SK-N-SH (cell line): ENCODE data around the gene SLBP. TPM values are rescaled to one million over a fixed set of nuclear protein-coding genes. Genes with fewer than 3 reads are reported as not detected.

Experiments used
- CTCF ChIA-PET: fragments of 300-600, 350-600 bp; formaldehyde crosslinking; extraction: SDS; loops from one replicate; lab custom pipeline; 2021; lab: Yijun Ruan, JAX
- POLR2A ChIA-PET: fragments of 350-600 bp; sonication (Branson Sonifier 250); formaldehyde crosslinking; extraction: SDS; loops from one replicate; lab custom pipeline; 2020; ENCODE audit warnings: antibody characterized with exemption, inconsistent platforms; lab: Yijun Ruan, JAX
- DNase-seq: peaks from one replicate; pipeline ENCODE4 v3.0.0; 2012
- H2AFZ ChIP-seq: fragments of 200-600 bp; sonication (generic); 2 replicates; pipeline ENCODE4 v1.8.1; 2016; ENCODE audit warnings: antibody characterized with exemption, mild to moderate bottlenecking, low read depth
- H3F3A ChIP-seq: fragments of 200-600 bp; sonication (generic); replicated peaks from 2 replicates; pipeline ENCODE3; 2016; ENCODE audit warnings: antibody characterized with exemption, mild to moderate bottlenecking; ENCODE audit not compliant: insufficient read depth
- H3K27ac ChIP-seq, 2 experiments: fragments of 200-500 bp in 1 of 2; fragments of 200-600 bp in 1 of 2; sonication (Bioruptor generic) in 1 of 2; sonication (generic), shearing (Covaris generic) in 1 of 2; 2 replicates each; pipeline versions ENCODE4 v1.5.1 to v1.6.1; 2014 to 2016; ENCODE audit warnings: low read depth in 2 of 2, inconsistent platforms in 1 of 2, low read length in 1 of 2, mild to moderate bottlenecking in 1 of 2, mixed read lengths in 1 of 2
- H3K27me3 ChIP-seq: fragments of 200-600 bp; sonication (generic), shearing (Covaris generic); 2 replicates; pipeline ENCODE4 v1.6.1; 2016; ENCODE audit warnings: mixed run types; ENCODE audit not compliant: insufficient read depth
- H3K36me3 ChIP-seq, 2 experiments: fragments of 200-500 bp in 1 of 2; fragments of 200-600 bp in 1 of 2; sonication (Bioruptor generic) in 1 of 2; sonication (generic) in 1 of 2; replicated peaks in 1 of 2; 2 replicates each; pipeline versions ENCODE3 to v1.5.1; 2014 to 2016; ENCODE audit warnings: low read length in 1 of 2, mild to moderate bottlenecking in 1 of 2; ENCODE audit not compliant: insufficient read depth in 2 of 2, control insufficient read depth in 1 of 2
- H3K4me1 ChIP-seq, 2 experiments: fragments of 200-500 bp in 1 of 2; fragments of 200-600 bp in 1 of 2; sonication (Bioruptor generic) in 1 of 2; sonication (generic), shearing (Covaris generic) in 1 of 2; 2 replicates each; pipeline versions ENCODE4 v1.5.1 to v1.6.1; 2014 to 2016; ENCODE audit warnings: low read depth in 1 of 2, low read length in 1 of 2, mixed run types in 1 of 2; ENCODE audit not compliant: insufficient read depth in 2 of 2, control insufficient read depth in 1 of 2
- H3K4me2 ChIP-seq: fragments of 200-600 bp; sonication (generic), shearing (Covaris generic); 2 replicates; pipeline ENCODE4 v1.6.1; 2017; ENCODE audit warnings: mixed run types
- H3K4me3 ChIP-seq, 2 experiments: fragments of 200-500 bp in 1 of 2; fragments of 200-600 bp in 1 of 2; sonication (Bioruptor generic) in 1 of 2; sonication (generic), shearing (Covaris generic) in 1 of 2; 2 replicates each; pipeline versions ENCODE4 v1.5.1 to v1.8.1; 2014 to 2016; ENCODE audit warnings: low read depth in 2 of 2, inconsistent platforms in 1 of 2, low read length in 1 of 2, mild to moderate bottlenecking in 1 of 2, mixed read lengths in 1 of 2, moderate library complexity in 1 of 2
- H3K79me2 ChIP-seq: fragments of 200-600 bp; sonication (generic); 2 replicates; pipeline ENCODE4 v1.8.1; 2017; ENCODE audit warnings: mild to moderate bottlenecking; ENCODE audit not compliant: insufficient read depth
- H3K9ac ChIP-seq: fragments of 200-600 bp; sonication (generic); 2 replicates; pipeline ENCODE4 v1.6.1; 2017; ENCODE audit warnings: mixed run types
- H3K9me2 ChIP-seq: fragments of 200-600 bp; sonication (generic); 2 replicates; pipeline ENCODE4 v1.6.1; 2017; ENCODE audit warnings: mixed run types
- H3K9me3 ChIP-seq: fragments of 200-600 bp; sonication (generic); 2 replicates; pipeline ENCODE4 v1.6.1; 2017; ENCODE audit warnings: mixed run types, mild to moderate bottlenecking, moderate library complexity
- H4K20me1 ChIP-seq: fragments of 200-600 bp; sonication (generic); 2 replicates; pipeline ENCODE4 v1.6.1; 2017; ENCODE audit warnings: mild to moderate bottlenecking, mixed run types; ENCODE audit not compliant: insufficient read depth
- FOXJ3 ChIP-seq: sonication (generic); formaldehyde crosslinking; IDR thresholded peaks from 2 replicates; pipeline ENCODE4 v1.5.1; 2020; ENCODE audit warnings: mild to moderate bottlenecking, missing genetic modification reagents
- MXI1 ChIP-seq: IDR thresholded peaks from 2 replicates; pipeline ENCODE4 v1.6.1; 2012; ENCODE audit warnings: mild to moderate bottlenecking, low read depth, low read length, improper control_type of control experiment
- NRF1 ChIP-seq: IDR thresholded peaks from 2 replicates; pipeline ENCODE4 v1.6.1; 2012; ENCODE audit warnings: low read depth, mild to moderate bottlenecking, low read length
- POLR2AphosphoS5 ChIP-seq: IDR thresholded peaks from 2 replicates; pipeline ENCODE4 v1.6.1; 2012; ENCODE audit warnings: low read depth, low read length
- RAD21 ChIP-seq: IDR thresholded peaks from 2 replicates; pipeline ENCODE4 v1.6.1; 2012; ENCODE audit warnings: mild to moderate bottlenecking, low read length
- SIN3A ChIP-seq: IDR thresholded peaks from 2 replicates; pipeline ENCODE4 v1.6.1; 2012; ENCODE audit warnings: low read depth, mild to moderate bottlenecking, low read length, moderate library complexity, borderline replicate concordance
- TAF1 ChIP-seq: IDR thresholded peaks from 2 replicates; pipeline ENCODE4 v1.6.1; 2012; ENCODE audit warnings: low read depth, mild to moderate bottlenecking, low read length, moderate library complexity, borderline replicate concordance
- TEAD4 ChIP-seq: IDR thresholded peaks from 2 replicates; pipeline ENCODE4 v1.4.0; 2012; ENCODE audit warnings: mild to moderate bottlenecking, borderline replicate concordance; ENCODE audit not compliant: insufficient read depth
- WGBS: methylation state at CpG from one replicate; pipeline ENCODE4 v1.1.6; 2017; ENCODE audit warnings: low lambda C conversion rate; 5-methylcytosine and 5-hydroxymethylcytosine counted together
- polyA plus RNA-seq, 3 experiments: library from polyadenylated mRNA; depleted of rRNA; stranded (reverse); fragments of >200 nt; gene quantifications; 2 replicates each; pipeline ENCODE4 v1.2.3, GENCODE V29; 2012
- TF ChIP-seq, protein P1 (sequence below): IDR thresholded peaks from 2 replicates; pipeline ENCODE4 v1.4.0; 2012; ENCODE audit warnings: low read depth, borderline replicate concordance
- TF ChIP-seq, protein P2 (sequence below): IDR thresholded peaks from 2 replicates; pipeline ENCODE4 v1.4.0; 2012; ENCODE audit warnings: low read depth
- TF ChIP-seq, protein P3 (sequence below): fragments of 200-600 bp; sonication (generic); IDR thresholded peaks from 2 replicates; pipeline ENCODE4 v1.6.1; 2017; ENCODE audit warnings: antibody characterized with exemption, mild to moderate bottlenecking, moderate library complexity
- TF ChIP-seq, protein P4 (sequence below): IDR thresholded peaks from 2 replicates; pipeline ENCODE4 v1.4.0; 2012; ENCODE audit warnings: low read depth, borderline replicate concordance

SLBP gene
- polyA plus RNA-seq, 1 of the 3 experiments (the other 2 are of a cell fraction): 51.5 TPM

DNA sequence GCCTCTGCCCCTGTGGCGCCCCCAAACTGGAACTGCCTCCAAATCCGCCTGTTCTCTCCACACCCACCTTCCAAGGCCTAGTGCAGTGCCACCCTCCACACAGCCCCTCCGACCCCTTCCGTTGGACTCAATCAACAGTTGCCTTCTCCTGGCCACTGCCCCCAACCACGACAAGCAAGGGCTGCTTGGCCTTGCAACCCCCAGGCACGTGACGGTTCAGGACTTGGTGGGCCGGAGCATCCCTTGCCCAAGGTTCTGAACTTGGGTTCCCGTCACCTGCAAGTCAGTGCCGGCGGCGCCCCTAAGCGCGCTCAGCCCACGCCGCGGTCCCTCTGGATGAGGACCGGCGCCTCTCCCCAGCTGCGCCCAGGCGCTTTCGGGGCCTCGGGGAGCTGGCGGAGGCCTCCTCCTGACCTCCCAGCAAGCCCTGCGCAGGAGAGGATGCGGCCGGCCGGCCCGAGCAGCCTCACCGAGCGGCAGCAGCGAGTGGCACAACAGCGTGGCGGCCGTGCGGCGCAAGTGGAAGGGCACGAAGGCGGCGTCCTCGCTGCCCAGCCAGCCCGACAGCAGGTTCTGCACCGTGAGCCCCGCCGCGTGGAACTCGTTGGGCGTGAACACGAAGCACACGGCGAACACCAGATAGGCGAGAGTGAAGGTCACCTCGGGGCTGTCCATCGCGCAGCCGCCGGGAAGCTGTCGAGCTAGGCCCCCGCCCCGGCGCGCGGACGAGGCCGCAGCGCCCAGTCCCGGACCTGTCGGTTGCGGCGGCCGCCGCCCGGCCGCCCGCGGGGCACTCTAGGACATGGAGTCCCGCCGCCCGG is 8.3 kb upstream of the SLBP start:
- H3K79me2 ChIP-seq: peaks cover 90% of the 10 kb centered on the region
- no peaks in the 10 kb centered on the region for H3K9me3 ChIP-seq
- peaks cover 4% of the 10 kb centered on the region for H3F3A ChIP-seq
- peak overlapping the region; percentile 98 for H3K4me2 ChIP-seq
- CTCF ChIA-PET: interaction anchor here (0.6 to 15.1 kb wide), 8 partner anchors 8 to 430 kb away, joined by 3 to 232 read pairs (median 4); partner anchors contain the start of gene SLBP
- peaks cover 9 to 43% of the 10 kb centered on the region in 2 experiments; a peak in 2 of 4 replicates for H3K4me1 ChIP-seq
- peaks cover 7 to 35% of the 10 kb centered on the region in 2 experiments for H3K36me3 ChIP-seq
- TF ChIP-seq NRF1 (peak; percentile 23), RAD21 (no peak), SIN3A (peak; percentile 16; the same call in 1 of the 2 replicates), TAF1 (0 out of 2 replicates have a peak, but pooled peaks have one; percentile 20), TEAD4 (no peak), FOXJ3 (CRISPR knock-in tag) (0 out of 2 replicates have a peak, but pooled peaks have one; percentile 34), MXI1 (peak; percentile 15)
- TF ChIP-seq, protein P1, sequence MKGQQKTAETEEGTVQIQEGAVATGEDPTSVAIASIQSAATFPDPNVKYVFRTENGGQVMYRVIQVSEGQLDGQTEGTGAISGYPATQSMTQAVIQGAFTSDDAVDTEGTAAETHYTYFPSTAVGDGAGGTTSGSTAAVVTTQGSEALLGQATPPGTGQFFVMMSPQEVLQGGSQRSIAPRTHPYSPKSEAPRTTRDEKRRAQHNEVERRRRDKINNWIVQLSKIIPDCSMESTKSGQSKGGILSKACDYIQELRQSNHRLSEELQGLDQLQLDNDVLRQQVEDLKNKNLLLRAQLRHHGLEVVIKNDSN: 0 out of 2 replicates have a peak, but pooled peaks have one; percentile 6
- TF ChIP-seq, protein P2, sequence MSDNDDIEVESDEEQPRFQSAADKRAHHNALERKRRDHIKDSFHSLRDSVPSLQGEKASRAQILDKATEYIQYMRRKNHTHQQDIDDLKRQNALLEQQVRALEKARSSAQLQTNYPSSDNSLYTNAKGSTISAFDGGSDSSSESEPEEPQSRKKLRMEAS: peak; percentile 40; the same call in 1 of the 2 replicates
- no peaks in the 10 kb centered on the region for H3K9me2 ChIP-seq
- POLR2A ChIA-PET: interaction anchor here (1.2 to 1.8 kb wide), 4 partner anchors 8 to 363 kb away, joined by 3 to 16 read pairs (median 6); partner anchors contain the start of gene SLBP
- H4K20me1 ChIP-seq: no peaks in the 10 kb centered on the region
- H3K27ac ChIP-seq: peak overlapping the region; percentile 66 to 91
- DNase-seq: peak; percentile 74
- H3K4me3 ChIP-seq: peak overlapping the region; percentile 70 to 82
- 9% methylated on average over 10 of the region's 79 CpGs for WGBS
- H3K27me3 ChIP-seq: no peaks in the 10 kb centered on the region
- H3K9ac ChIP-seq: peak overlapping the region; percentile 82
- H2AFZ ChIP-seq: no peak overlapping the region

DNA sequence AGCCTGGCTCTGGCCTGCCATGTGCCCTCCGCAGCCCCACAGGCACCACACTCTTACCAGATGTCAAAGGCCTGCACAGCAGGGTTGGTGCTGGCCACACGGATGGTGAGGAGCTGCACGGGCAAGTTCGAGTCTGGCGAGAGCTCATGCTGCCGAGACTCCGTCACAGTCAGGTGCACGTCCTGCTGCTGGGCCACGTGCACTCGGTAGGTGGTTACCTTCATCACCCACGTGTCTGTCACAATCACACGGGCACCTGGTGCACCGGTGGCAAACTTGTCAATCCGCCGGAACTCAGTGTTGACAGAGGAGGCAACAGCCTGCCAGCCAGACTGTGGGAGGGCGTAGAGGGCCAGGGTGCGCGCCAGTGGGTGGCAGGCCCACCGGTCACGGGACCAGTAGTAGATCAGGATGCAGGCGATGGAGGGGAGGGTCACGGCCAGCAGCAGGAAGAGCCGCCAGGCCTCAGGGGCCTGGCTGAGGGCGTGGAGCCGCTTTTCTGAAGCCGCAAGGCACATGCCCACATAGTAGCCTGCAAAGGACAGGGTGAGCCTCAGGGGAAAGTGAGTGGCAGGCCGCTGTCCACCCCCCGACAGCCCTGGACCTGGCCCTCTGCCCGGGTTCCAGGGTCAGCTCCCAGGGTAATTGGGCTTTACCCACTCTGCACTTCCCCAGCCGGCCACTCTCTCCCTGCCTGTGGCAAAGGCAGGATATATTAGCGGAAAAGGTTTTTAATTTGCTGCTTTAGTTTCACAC is 6.2 kb upstream of the SLBP start:
- ChIA-PET POLR2A (interaction anchor here (0.8 to 1.0 kb wide), 3 partner anchors 25 to 75 kb away, joined by 3 to 4 read pairs (median 3); partner anchors contain the start of gene FGFR3), CTCF (interaction anchor here (1.4 to 15.1 kb wide), 4 partner anchors 8 to 27 kb away, joined by 5 to 232 read pairs (median 10); no protein-coding TSS in a partner anchor)
- Histone ChIP-seq H3K4me2 (no peak overlapping the region; the same call in 1 of the 2 replicates), H3K9me2 (no peaks in the 10 kb centered on the region), H3K9ac (no peak overlapping the region), H2AFZ (no peak overlapping the region), H3K36me3 (peaks cover 7 to 32% of the 10 kb centered on the region in 2 experiments), H3K4me1 (peaks cover 15 to 44% of the 10 kb centered on the region in 2 experiments; a peak in 2 of 4 replicates), H3K27me3 (no peaks in the 10 kb centered on the region), H3K27ac (peak overlapping the region in 1 of 2 experiments; percentile 74; a peak in 2 of 4 replicates), H3K4me3 (no peak overlapping the region; a peak in 1 of 4 replicates), H3K9me3 (no peaks in the 10 kb centered on the region), H3K79me2 (peaks cover 85% of the 10 kb centered on the region), H3F3A (peaks cover 24% of the 10 kb centered on the region), H4K20me1 (no peaks in the 10 kb centered on the region)
- WGBS: 82% methylated on average over 23 of the region's 31 CpGs
- TF ChIP-seq MXI1 (0 out of 2 replicates have a peak, but pooled peaks have one; percentile 42), POLR2AphosphoS5 (0 out of 2 replicates have a peak, but pooled peaks have one; percentile 23)
- TF ChIP-seq, protein P3, sequence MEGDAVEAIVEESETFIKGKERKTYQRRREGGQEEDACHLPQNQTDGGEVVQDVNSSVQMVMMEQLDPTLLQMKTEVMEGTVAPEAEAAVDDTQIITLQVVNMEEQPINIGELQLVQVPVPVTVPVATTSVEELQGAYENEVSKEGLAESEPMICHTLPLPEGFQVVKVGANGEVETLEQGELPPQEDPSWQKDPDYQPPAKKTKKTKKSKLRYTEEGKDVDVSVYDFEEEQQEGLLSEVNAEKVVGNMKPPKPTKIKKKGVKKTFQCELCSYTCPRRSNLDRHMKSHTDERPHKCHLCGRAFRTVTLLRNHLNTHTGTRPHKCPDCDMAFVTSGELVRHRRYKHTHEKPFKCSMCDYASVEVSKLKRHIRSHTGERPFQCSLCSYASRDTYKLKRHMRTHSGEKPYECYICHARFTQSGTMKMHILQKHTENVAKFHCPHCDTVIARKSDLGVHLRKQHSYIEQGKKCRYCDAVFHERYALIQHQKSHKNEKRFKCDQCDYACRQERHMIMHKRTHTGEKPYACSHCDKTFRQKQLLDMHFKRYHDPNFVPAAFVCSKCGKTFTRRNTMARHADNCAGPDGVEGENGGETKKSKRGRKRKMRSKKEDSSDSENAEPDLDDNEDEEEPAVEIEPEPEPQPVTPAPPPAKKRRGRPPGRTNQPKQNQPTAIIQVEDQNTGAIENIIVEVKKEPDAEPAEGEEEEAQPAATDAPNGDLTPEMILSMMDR: no peak
- TF ChIP-seq, protein P4, sequence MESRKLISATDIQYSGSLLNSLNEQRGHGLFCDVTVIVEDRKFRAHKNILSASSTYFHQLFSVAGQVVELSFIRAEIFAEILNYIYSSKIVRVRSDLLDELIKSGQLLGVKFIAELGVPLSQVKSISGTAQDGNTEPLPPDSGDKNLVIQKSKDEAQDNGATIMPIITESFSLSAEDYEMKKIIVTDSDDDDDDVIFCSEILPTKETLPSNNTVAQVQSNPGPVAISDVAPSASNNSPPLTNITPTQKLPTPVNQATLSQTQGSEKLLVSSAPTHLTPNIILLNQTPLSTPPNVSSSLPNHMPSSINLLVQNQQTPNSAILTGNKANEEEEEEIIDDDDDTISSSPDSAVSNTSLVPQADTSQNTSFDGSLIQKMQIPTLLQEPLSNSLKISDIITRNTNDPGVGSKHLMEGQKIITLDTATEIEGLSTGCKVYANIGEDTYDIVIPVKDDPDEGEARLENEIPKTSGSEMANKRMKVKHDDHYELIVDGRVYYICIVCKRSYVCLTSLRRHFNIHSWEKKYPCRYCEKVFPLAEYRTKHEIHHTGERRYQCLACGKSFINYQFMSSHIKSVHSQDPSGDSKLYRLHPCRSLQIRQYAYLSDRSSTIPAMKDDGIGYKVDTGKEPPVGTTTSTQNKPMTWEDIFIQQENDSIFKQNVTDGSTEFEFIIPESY: no peak
- peak; percentile 83 for DNase-seq
